SU-DHL-6 (cell line): ENCODE data around the gene MTREX.

ENCODE experiments used
- H2AFZ ChIP-seq: fragments of 200-600 bp; sonication (generic); 2 replicates; pipeline ENCODE4 v1.6.1; 2014; ENCODE audit warnings: low read depth, mild to moderate bottlenecking, moderate library complexity, mixed read lengths, antibody characterized with exemption, low read length; ENCODE audit not compliant: severe bottlenecking
- H3F3A ChIP-seq: fragments of 200-600 bp; shearing (Covaris generic); 2 replicates; pipeline ENCODE4 v1.6.0; 2016; ENCODE audit warnings: antibody characterized with exemption, mild to moderate bottlenecking; ENCODE audit not compliant: insufficient read depth
- H3K27ac ChIP-seq: fragments of 200-600 bp; sonication (generic); 2 replicates; pipeline ENCODE4 v1.5.1; 2016; ENCODE audit warnings: low read depth, mild to moderate bottlenecking, low read length, moderate library complexity, mixed read lengths
- H3K27me3 ChIP-seq: fragments of 200-600 bp; sonication (generic), shearing (Covaris generic); 2 replicates; pipeline ENCODE4 v1.6.0; 2014; ENCODE audit warnings: mild to moderate bottlenecking, low read length
- H3K36me3 ChIP-seq: fragments of 200-600 bp; sonication (generic); 2 replicates; pipeline ENCODE4 v1.6.1; 2014; ENCODE audit warnings: mild to moderate bottlenecking, low read length, mixed read lengths
- H3K4me2 ChIP-seq: fragments of 300-600, 200-600 bp; shearing (Covaris generic), sonication (generic); 2 replicates; pipeline ENCODE4 v1.6.0; 2014; ENCODE audit warnings: low read length, low read depth, mild to moderate bottlenecking; ENCODE audit not compliant: poor library complexity, severe bottlenecking
- H3K4me3 ChIP-seq: fragments of 200-600 bp; sonication (generic); 2 replicates; pipeline ENCODE4 v1.5.1; 2014; ENCODE audit warnings: antibody characterized with exemption, low read length, mild to moderate bottlenecking, mixed read lengths; ENCODE audit not compliant: insufficient read depth, poor library complexity, severe bottlenecking
- H3K79me2 ChIP-seq: fragments of 200-600 bp; sonication (generic); 2 replicates; pipeline ENCODE4 v1.6.1; 2014; ENCODE audit warnings: mild to moderate bottlenecking, low read length, moderate library complexity; ENCODE audit not compliant: insufficient read depth
- H3K9ac ChIP-seq: fragments of 200-600 bp; sonication (generic); 2 replicates; pipeline ENCODE4 v1.7.0; 2014; ENCODE audit warnings: mild to moderate bottlenecking, low read length
- H3K9me2 ChIP-seq: fragments of 200-600 bp; sonication (generic); replicated peaks from 2 replicates; pipeline ENCODE4 v1.6.1; 2014; ENCODE audit warnings: low read length; ENCODE audit not compliant: insufficient read depth
- H3K9me3 ChIP-seq: fragments of 200-600 bp; sonication (generic); 2 replicates; pipeline ENCODE4 v1.6.1; 2014; ENCODE audit warnings: low read length, mixed read lengths; ENCODE audit not compliant: insufficient read depth
- H4K20me1 ChIP-seq: fragments of 200-600 bp; sonication (generic); 2 replicates; pipeline ENCODE4 v1.6.1; 2014; ENCODE audit warnings: low read depth, mild to moderate bottlenecking, antibody characterized with exemption, low read length, moderate library complexity, mixed read lengths
- CTCF ChIP-seq: fragments of 200-600 bp; sonication (generic); IDR thresholded peaks from one replicate; pipeline ENCODE4 v1.5.1; 2017; ENCODE audit warnings: antibody characterized with exemption, mild to moderate bottlenecking, low read length, moderate library complexity; ENCODE audit not compliant: insufficient read depth, poor library complexity, severe bottlenecking
- EZH2phosphoT487 ChIP-seq: fragments of 200-600 bp; sonication (generic), shearing (Covaris generic); conservative IDR thresholded peaks from 2 replicates; pipeline ENCODE4 v1.6.1; 2018; ENCODE audit warnings: mild to moderate bottlenecking, antibody characterized with exemption, low read length, moderate library complexity, mixed read lengths

MTREX gene

GRCh38 chr5:55343107-55343506 is 35.3 kb downstream of the MTREX start:
- TF ChIP-seq EZH2phosphoT487: no peak
- TF ChIP-seq CTCF: no peak
- H3K4me3 ChIP-seq: no peak overlapping the region
- no peak overlapping the region for H3K27ac ChIP-seq
- 0 out of 2 replicates have a peak, but pooled peaks cover 4% of the 10 kb centered on the region for H4K20me1 ChIP-seq
- no peak overlapping the region for H2AFZ ChIP-seq
- peaks cover 5% of the 10 kb centered on the region; the same call in 1 of the 2 replicates for H3K79me2 ChIP-seq
- peaks cover 21% of the 10 kb centered on the region for H3F3A ChIP-seq
- no peaks in the 10 kb centered on the region for H3K9me3 ChIP-seq
- no peak overlapping the region for H3K4me2 ChIP-seq
- peaks cover 58% of the 10 kb centered on the region for H3K36me3 ChIP-seq
- H3K9me2 ChIP-seq: no peaks in the 10 kb centered on the region
- no peaks in the 10 kb centered on the region for H3K27me3 ChIP-seq
- no peak overlapping the region for H3K9ac ChIP-seq

GRCh38 chr5:55343609-55344008 is 35.8 kb downstream of the MTREX start:
- Histone ChIP-seq H3K79me2 (no peaks in the 10 kb centered on the region; the same call in 1 of the 2 replicates), H3K4me2 (no peak overlapping the region), H3K27me3 (no peaks in the 10 kb centered on the region), H4K20me1 (0 out of 2 replicates have a peak, but pooled peaks cover 4% of the 10 kb centered on the region), H3K9ac (no peak overlapping the region), H3F3A (peaks cover 21% of the 10 kb centered on the region), H3K27ac (no peak overlapping the region), H2AFZ (no peak overlapping the region), H3K9me3 (no peaks in the 10 kb centered on the region), H3K9me2 (no peaks in the 10 kb centered on the region), H3K4me3 (no peak overlapping the region), H3K36me3 (peaks cover 63% of the 10 kb centered on the region)
- TF ChIP-seq EZH2phosphoT487: no peak
- no peak for TF ChIP-seq CTCF

- no peak overlapping the region for H2AFZ ChIP-seq
- no peaks in the 10 kb centered on the region for H3K27me3 ChIP-seq
- TF ChIP-seq CTCF (peak; percentile 88), EZH2phosphoT487 (no peak)
- peaks cover 66% of the 10 kb centered on the region for H3K36me3 ChIP-seq
- no peak overlapping the region for H3K4me3 ChIP-seq
- no peaks in the 10 kb centered on the region for H4K20me1 ChIP-seq
- no peaks in the 10 kb centered on the region for H3K9me3 ChIP-seq
- no peaks in the 10 kb centered on the region for H3K79me2 ChIP-seq
- peaks cover 21% of the 10 kb centered on the region for H3F3A ChIP-seq
- H3K9ac ChIP-seq: no peak overlapping the region
- H3K4me2 ChIP-seq: no peak overlapping the region
- no peak overlapping the region for H3K27ac ChIP-seq
- H3K9me2 ChIP-seq: no peaks in the 10 kb centered on the region
Measured at GRCh38 chr5:55344392-55344992, 36.7 kb downstream of the MTREX start.
